Duodenal mucosa (tissue), 2 donors: ENCODE measurements around the gene MGST2.
"Not testable (repeated sequence)": the region's sequence is repeated elsewhere in the genome, so short reads cannot be mapped to it uniquely, and the experiment has no call there.

ENCODE experiments used
- H3K27ac ChIP-seq: one replicate; pipeline ENCODE4 v1.7.0; 2013; ENCODE audit warnings: low read depth, low read length
- H3K27me3 ChIP-seq, 2 donors: one replicate each; pipeline ENCODE4 v1.7.0; 2013; ENCODE audit warnings: low read length in 2 of 2, control low read depth in 1 of 2; ENCODE audit not compliant: insufficient read depth in 2 of 2, control insufficient read depth in 1 of 2
- H3K36me3 ChIP-seq, 2 donors: one replicate each; pipeline ENCODE4 v1.7.0; 2013; ENCODE audit warnings: low read length in 2 of 2, control low read depth in 1 of 2; ENCODE audit not compliant: insufficient read depth in 2 of 2, control insufficient read depth in 1 of 2
- H3K4me1 ChIP-seq, 2 donors: one replicate each; pipeline ENCODE4 v1.7.0; 2013; ENCODE audit warnings: low read length in 2 of 2, control low read depth in 1 of 2; ENCODE audit not compliant: insufficient read depth in 2 of 2, control insufficient read depth in 1 of 2
- H3K4me3 ChIP-seq, 2 donors: one replicate each; pipeline ENCODE4 v1.7.0; 2013; ENCODE audit warnings: low read length in 2 of 2, low read depth in 1 of 2
- H3K9ac ChIP-seq, 2 donors: one replicate each; pipeline ENCODE4 v1.7.0; 2013; ENCODE audit warnings: low read length in 2 of 2, low read depth in 1 of 2
- H3K9me3 ChIP-seq, 2 donors: one replicate each; pipeline ENCODE4 v1.7.0; 2013; ENCODE audit warnings: low read length in 2 of 2, control low read depth in 1 of 2; ENCODE audit not compliant: control insufficient read depth in 1 of 2

The MGST2 gene

DNA sequence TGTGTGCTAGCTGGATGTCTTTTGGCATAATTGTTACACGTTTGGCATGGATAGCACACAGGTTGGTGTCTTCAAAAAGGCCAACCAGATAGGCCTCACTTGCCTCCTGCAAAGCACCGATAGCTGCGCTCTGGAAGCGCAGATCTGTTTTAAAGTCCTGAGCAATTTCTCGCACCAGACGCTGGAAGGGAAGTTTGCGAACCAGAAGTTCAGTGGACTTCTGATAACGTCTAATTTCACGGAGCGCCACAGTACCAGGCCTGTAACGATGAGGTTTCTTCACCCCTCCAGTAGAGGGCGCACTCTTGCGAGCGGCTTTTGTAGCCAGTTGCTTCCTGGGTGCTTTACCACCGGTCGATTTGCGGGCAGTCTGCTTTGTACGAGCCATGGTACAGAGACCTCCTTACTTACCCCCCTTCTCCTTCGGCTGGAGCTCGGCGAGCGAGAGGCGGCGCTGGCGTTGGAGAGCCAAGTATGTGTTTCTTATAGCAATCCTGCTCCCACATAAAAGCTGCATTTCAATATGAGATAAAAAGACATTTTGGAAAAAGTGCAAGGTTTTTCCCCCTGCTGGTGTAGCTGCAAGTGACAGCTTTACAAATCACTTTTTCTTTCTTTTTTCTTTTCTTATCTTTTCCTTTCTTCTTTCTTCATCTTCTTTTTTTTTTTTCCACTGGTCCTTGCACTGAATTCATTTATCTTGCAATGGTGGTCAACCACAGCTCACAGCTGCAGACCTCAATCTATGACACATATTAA, 32.7 kb downstream of the MGST2 start:
- not testable (repeated sequence) for H3K9me3 ChIP-seq, H3K9ac ChIP-seq, H3K4me3 ChIP-seq, H3K4me1 ChIP-seq, H3K27me3 ChIP-seq, H3K27ac ChIP-seq
- peaks cover 7 to 37% of the 10 kb centered on the region in 2 donors for H3K36me3 ChIP-seq

DNA sequence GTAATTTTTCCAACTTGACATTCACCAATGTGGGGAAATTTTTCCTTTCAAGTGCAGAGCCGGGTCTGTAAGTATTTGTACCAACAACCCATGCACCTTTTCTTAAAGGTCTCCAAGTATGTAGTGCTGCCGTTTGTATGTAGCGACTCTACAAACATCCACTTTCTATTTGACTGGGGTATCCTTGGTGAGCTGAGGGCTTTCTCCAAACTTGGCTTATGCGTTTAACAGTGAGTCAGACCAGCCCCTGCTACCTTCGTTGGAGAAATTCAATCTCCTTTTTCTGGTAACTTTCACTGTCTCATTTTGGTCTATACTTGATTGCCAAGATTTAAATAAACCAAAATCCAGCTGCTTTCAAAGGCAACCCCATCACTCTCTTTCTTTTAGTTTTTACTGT, 34.9 kb downstream of the MGST2 start:
- H3K9me3 ChIP-seq, result no peaks in the 10 kb centered on the region
- H3K27me3 ChIP-seq, result no peaks in the 10 kb centered on the region
- no peak overlapping the region for H3K27ac ChIP-seq
- H3K4me3 ChIP-seq, result no peak overlapping the region
- H3K9ac ChIP-seq, result no peak overlapping the region
- H3K4me1 ChIP-seq, result no peaks in the 10 kb centered on the region
- peaks cover 11 to 56% of the 10 kb centered on the region in 2 donors for H3K36me3 ChIP-seq

- H3K9ac ChIP-seq, result no peak overlapping the region
- no peak overlapping the region for H3K27ac ChIP-seq
- H3K36me3 ChIP-seq, result peaks cover 15 to 48% of the 10 kb centered on the region in 2 donors
- H3K9me3 ChIP-seq, result no peaks in the 10 kb centered on the region
- H3K27me3 ChIP-seq, result no peaks in the 10 kb centered on the region
- no peak overlapping the region for H3K4me3 ChIP-seq
- H3K4me1 ChIP-seq, result no peaks in the 10 kb centered on the region
Measured at GRCh38 chr4:139704915-139705485, 39.4 kb downstream of the MGST2 start.

GRCh38 chr4:139709660-139710059, 44.0 kb downstream of the MGST2 start:
- H3K4me3 ChIP-seq, result no peak overlapping the region
- no peak overlapping the region for H3K9ac ChIP-seq
- H3K36me3 ChIP-seq, result peaks cover 12 to 22% of the 10 kb centered on the region in 2 donors
- no peaks in the 10 kb centered on the region for H3K27me3 ChIP-seq
- no peaks in the 10 kb centered on the region for H3K4me1 ChIP-seq
- no peaks in the 10 kb centered on the region for H3K9me3 ChIP-seq
- no peak overlapping the region for H3K27ac ChIP-seq

DNA sequence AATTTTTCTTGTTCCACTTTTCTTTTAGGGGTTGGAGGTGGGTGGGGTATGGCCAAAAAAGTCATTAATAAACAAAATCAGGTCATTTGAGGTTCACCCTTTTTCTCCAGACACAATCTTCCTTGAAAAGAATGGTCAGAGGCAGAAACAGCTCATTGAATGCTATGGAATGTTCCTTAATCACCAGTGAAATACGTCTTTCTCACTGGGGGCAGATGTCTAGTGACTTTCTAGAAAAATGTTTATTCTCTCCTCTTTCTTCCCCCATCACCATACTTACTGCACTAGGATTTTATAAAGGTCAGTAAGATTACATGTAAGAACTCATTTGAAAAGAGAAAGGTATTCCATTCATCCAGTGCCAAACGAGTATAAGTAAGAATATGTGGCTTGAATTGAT, 44.5 kb downstream of the MGST2 start:
- Histone ChIP-seq H3K36me3 (peaks cover 12 to 18% of the 10 kb centered on the region in 2 donors), H3K9ac (no peak overlapping the region), H3K4me1 (no peaks in the 10 kb centered on the region), H3K27me3 (no peaks in the 10 kb centered on the region), H3K4me3 (no peak overlapping the region), H3K27ac (no peak overlapping the region), H3K9me3 (no peaks in the 10 kb centered on the region)

GRCh38 chr4:139711461-139711860, 45.8 kb downstream of the MGST2 start:
- no peaks in the 10 kb centered on the region for H3K9me3 ChIP-seq
- H3K27ac ChIP-seq, result no peak overlapping the region
- H3K36me3 ChIP-seq, result peaks cover 6 to 7% of the 10 kb centered on the region in 2 donors
- H3K9ac ChIP-seq, result no peak overlapping the region
- no peaks in the 10 kb centered on the region for H3K4me1 ChIP-seq
- H3K27me3 ChIP-seq, result no peaks in the 10 kb centered on the region
- no peak overlapping the region for H3K4me3 ChIP-seq

DNA sequence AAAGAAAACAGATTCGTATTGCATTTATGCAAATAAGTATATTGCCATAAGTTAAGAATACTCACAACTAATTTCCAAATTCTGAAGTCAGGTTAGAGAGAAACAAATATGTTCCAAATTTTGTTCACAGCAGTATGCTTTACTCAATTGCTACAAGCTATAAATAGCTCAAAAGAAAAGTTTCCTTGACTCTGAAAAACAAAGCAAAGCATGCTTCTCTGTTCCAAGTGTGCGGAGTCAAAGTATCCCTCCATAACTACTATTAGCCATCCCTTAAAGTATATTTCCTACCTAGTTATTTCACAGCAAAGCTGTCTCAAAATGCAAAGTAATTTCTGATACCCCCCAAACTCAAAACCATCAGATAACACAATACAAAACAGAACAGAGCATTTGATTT, 47.3 kb downstream of the MGST2 start:
- no peaks in the 10 kb centered on the region for H3K4me1 ChIP-seq
- H3K9me3 ChIP-seq, result no peaks in the 10 kb centered on the region
- H3K4me3 ChIP-seq, result no peak overlapping the region
- H3K9ac ChIP-seq, result no peak overlapping the region
- H3K36me3 ChIP-seq, result peaks cover 8 to 12% of the 10 kb centered on the region in 2 donors
- no peak overlapping the region for H3K27ac ChIP-seq
- H3K27me3 ChIP-seq, result no peaks in the 10 kb centered on the region

GRCh38 chr4:139715746-139716391, 50.2 kb downstream of the MGST2 start:
- Histone ChIP-seq H3K4me1 (no peaks in the 10 kb centered on the region), H3K4me3 (no peak overlapping the region), H3K27me3 (no peaks in the 10 kb centered on the region), H3K9me3 (no peaks in the 10 kb centered on the region), H3K9ac (no peak overlapping the region), H3K27ac (no peak overlapping the region), H3K36me3 (peaks cover 20 to 28% of the 10 kb centered on the region in 2 donors)

DNA sequence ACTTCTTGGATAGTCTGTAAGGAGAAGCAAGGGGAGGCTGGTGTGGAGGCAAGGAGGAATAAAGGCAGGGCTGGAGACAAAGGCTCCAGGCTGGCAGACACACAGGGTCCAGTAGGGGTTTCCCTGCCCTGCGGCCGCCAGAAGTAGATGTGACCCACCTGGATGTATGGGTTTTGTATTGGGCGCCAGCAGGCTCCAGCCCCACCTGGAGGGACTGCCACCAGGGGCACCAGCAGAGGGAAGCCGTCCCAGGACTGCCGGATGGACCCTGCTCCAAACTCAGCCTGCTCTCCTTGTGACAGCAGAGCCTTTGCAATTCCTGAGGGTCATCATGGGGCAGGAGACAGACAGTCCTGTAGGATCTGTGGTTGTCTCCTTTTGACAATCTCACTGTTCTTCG, 52.7 kb downstream of the MGST2 start:
- Histone ChIP-seq H3K4me3 (no peak overlapping the region), H3K9ac (no peak overlapping the region), H3K4me1 (no peaks in the 10 kb centered on the region), H3K27me3 (no peaks in the 10 kb centered on the region), H3K27ac (no peak overlapping the region), H3K9me3 (no peaks in the 10 kb centered on the region), H3K36me3 (peaks cover 20 to 28% of the 10 kb centered on the region in 2 donors)

GRCh38 chr4:139718833-139719232, 53.2 kb downstream of the MGST2 start:
- H3K9me3 ChIP-seq, result no peaks in the 10 kb centered on the region
- no peak overlapping the region for H3K4me3 ChIP-seq
- peaks cover 20 to 28% of the 10 kb centered on the region in 2 donors for H3K36me3 ChIP-seq
- H3K9ac ChIP-seq, result no peak overlapping the region
- no peak overlapping the region for H3K27ac ChIP-seq
- H3K4me1 ChIP-seq, result no peaks in the 10 kb centered on the region
- H3K27me3 ChIP-seq, result no peaks in the 10 kb centered on the region
